Immature natural killer cell (primary cell): ENCODE measurements around the gene CLP1. TPM values are rescaled to one million over a fixed set of nuclear protein-coding genes. Genes with fewer than 3 reads are reported as not detected.
"Not testable (repeated sequence)": the region's sequence is repeated elsewhere in the genome, so short reads cannot be mapped to it uniquely, and the experiment has no call there.

ENCODE experiments used
- DNase-seq, 3 donors: peaks; one replicate each; pipeline ENCODE4 v3.0.0; 2022; ENCODE audit warnings: mixed read lengths in 1 of 3
- H3K27ac Mint-ChIP-seq, 6 donors: one replicate each; pipeline ENCODE4 v1.8.0; 2020; ENCODE audit warnings: mixed read lengths in 6 of 6, mild to moderate bottlenecking in 5 of 6, inconsistent platforms in 4 of 6, moderate library complexity in 3 of 6
- H3K27me3 Mint-ChIP-seq, 3 donors: one replicate each; pipeline ENCODE4 v1.8.0; 2020 to 2021; ENCODE audit warnings: low read depth in 3 of 3, mild to moderate bottlenecking in 3 of 3, mixed read lengths in 3 of 3, moderate library complexity in 3 of 3, inconsistent platforms in 1 of 3
- H3K36me3 Mint-ChIP-seq, 3 donors: one replicate each; pipeline ENCODE4 v1.8.0; 2020; ENCODE audit warnings: mixed read lengths in 3 of 3, inconsistent platforms in 2 of 3, mild to moderate bottlenecking in 2 of 3
- H3K4me1 Mint-ChIP-seq, 2 donors: one replicate each; pipeline ENCODE4 v1.8.0; 2020; ENCODE audit warnings: inconsistent platforms in 2 of 2, mild to moderate bottlenecking in 2 of 2, mixed read lengths in 2 of 2, moderate library complexity in 1 of 2
- H3K4me3 Mint-ChIP-seq, 5 donors: one replicate each; pipeline ENCODE4 v1.8.0; 2020; ENCODE audit warnings: mild to moderate bottlenecking in 5 of 5, mixed read lengths in 5 of 5, inconsistent platforms in 3 of 5, moderate library complexity in 3 of 5
- H3K9me3 Mint-ChIP-seq, 6 donors: one replicate each; pipeline ENCODE4 v1.8.0; 2020; ENCODE audit warnings: mild to moderate bottlenecking in 6 of 6, mixed read lengths in 6 of 6, inconsistent platforms in 4 of 6, moderate library complexity in 3 of 6
- polyA plus RNA-seq, 3 donors: library from polyadenylated mRNA; unstranded; fragments of 300-500 nt; fragmentation: Illumina TruSeq; gene quantifications; one replicate each; pipeline ENCODE4 v1.2.3, GENCODE V29; 2021

CLP1 gene
- polyA plus RNA-seq, 3 donors from 2014 or later, result 18.4 to 36.7 (median 20.9) TPM

GRCh38 chr11:57658023-57658361 lies 430 bp downstream of the CLP1 start:
- DNase-seq, result no peak
- H3K4me1 Mint-ChIP-seq, result peaks cover 25 to 34% of the 10 kb centered on the region in 2 donors
- H3K27ac Mint-ChIP-seq, result peak overlapping the region; percentile 94 to 98 (median 96)
- peaks cover 0 to 6% (median 2%) of the 10 kb centered on the region in 3 donors for H3K27me3 Mint-ChIP-seq
- no peaks in the 10 kb centered on the region for H3K9me3 Mint-ChIP-seq
- peaks cover 8 to 22% (median 17%) of the 10 kb centered on the region in 3 donors for H3K36me3 Mint-ChIP-seq
- peak overlapping the region; percentile 95 to 99 (median 95) for H3K4me3 Mint-ChIP-seq

DNA sequence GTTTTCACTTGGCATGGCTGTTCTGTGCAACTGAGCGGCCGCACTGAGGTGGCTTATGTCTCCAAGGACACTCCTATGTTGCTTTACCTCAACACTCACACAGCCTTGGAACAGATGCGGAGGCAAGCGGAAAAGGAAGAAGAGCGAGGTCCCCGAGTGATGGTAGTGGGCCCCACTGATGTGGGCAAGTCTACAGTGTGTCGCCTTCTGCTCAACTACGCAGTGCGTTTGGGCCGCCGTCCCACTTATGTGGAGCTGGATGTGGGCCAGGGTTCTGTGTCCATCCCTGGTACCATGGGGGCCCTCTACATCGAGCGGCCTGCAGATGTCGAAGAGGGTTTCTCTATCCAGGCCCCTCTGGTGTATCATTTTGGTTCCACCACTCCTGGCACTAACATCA lies 2.1 kb downstream of the CLP1 start:
- H3K4me3 Mint-ChIP-seq, result no peak overlapping the region
- no peak for DNase-seq
- peaks cover 2 to 5% (median 2%) of the 10 kb centered on the region in 3 donors for H3K27me3 Mint-ChIP-seq
- H3K4me1 Mint-ChIP-seq, result peaks cover 23 to 30% of the 10 kb centered on the region in 2 donors
- peaks cover 8 to 22% (median 17%) of the 10 kb centered on the region in 3 donors for H3K36me3 Mint-ChIP-seq
- H3K27ac Mint-ChIP-seq, result peak overlapping the region in 1 of 6 donors; percentile 34
- H3K9me3 Mint-ChIP-seq, result no peaks in the 10 kb centered on the region

DNA sequence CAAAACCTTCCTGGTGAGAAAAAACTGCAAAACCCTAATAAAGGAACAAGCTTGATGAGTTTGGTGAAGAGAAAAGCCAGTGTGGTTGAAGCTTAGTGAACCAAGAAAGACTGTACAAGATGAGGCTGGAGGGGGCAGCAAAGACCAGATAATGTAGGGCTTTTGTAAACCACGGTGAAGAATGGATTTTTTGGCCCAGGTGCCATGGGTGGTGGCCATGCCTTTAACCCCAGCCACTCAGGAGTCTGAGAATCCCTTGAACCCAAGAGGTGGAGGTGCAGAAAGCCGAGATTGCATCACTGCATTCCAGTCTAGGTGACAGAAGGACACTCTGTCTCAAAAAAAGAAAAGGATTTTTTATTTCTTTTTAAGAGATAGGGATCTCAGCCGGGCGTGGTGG lies 5.3 kb downstream of the CLP1 start:
- no peak for DNase-seq
- peaks cover 8 to 22% (median 17%) of the 10 kb centered on the region in 3 donors for H3K36me3 Mint-ChIP-seq
- H3K9me3 Mint-ChIP-seq, result no peaks in the 10 kb centered on the region
- H3K4me1 Mint-ChIP-seq, result peaks cover 22 to 30% of the 10 kb centered on the region in 2 donors
- no peak overlapping the region for H3K4me3 Mint-ChIP-seq
- no peak overlapping the region for H3K27ac Mint-ChIP-seq
- peaks cover 15 to 21% (median 16%) of the 10 kb centered on the region in 3 donors for H3K27me3 Mint-ChIP-seq

- Mint-ChIP-seq H3K27ac (no peak overlapping the region), H3K27me3 (peaks cover 17 to 31% (median 23%) of the 10 kb centered on the region in 3 donors), H3K36me3 (peaks cover 8 to 22% (median 17%) of the 10 kb centered on the region in 3 donors), H3K4me3 (no peak overlapping the region), H3K9me3 (no peaks in the 10 kb centered on the region), H3K4me1 (peaks cover 20 to 28% of the 10 kb centered on the region in 2 donors)
- DNase-seq, result no peak
Observed at GRCh38 chr11:57663975-57664374, 6.4 kb downstream of the CLP1 start.

DNA sequence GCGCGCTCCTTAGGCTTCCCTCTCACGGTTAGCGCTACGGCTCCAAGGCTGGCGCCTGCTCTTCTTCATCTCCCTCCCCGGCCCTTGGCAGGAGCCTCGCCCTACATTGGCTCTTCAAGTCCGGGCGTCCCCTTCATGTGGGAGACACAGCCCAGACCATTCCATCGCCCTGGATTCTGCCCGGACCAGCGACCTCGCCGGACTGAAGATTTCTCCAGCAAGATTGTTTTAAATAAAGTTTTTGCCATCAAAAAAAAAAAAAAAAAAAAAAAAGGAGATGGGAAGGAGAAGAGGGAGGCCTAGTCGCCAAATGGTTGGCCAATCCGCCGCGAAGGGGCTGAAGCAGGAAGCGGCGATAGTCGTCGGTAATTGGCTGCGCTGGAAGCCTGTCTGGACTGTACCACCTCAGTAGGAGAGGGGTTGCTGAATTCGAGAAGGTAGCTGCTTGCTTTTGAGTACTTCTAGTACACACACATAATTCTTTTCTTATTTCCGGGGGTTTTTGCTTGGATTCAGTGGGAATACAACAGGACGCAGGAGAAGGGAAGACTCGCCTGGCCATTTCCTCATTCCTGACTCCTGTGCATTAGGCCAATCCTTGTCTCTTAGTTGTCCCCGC lies 9.7 kb downstream of the CLP1 start:
- peaks cover 17 to 32% (median 25%) of the 10 kb centered on the region in 3 donors for H3K27me3 Mint-ChIP-seq

GRCh38 chr11:57667736-57668433 lies 10.3 kb downstream of the CLP1 start, which contains the start of gene ZDHHC5:
ZDHHC5 (plus strand) TSS chr11:57668114; CDS start chr11:57673091, 4,977 bp downstream.
- H3K27me3 Mint-ChIP-seq, result peaks cover 17 to 32% (median 25%) of the 10 kb centered on the region in 3 donors
- peaks cover 0 to 5% (median 2%) of the 10 kb centered on the region in 3 donors for H3K36me3 Mint-ChIP-seq
- H3K27ac Mint-ChIP-seq, result peak within 1 kb of the TSS; percentile 97 to 100 (median 100)
- H3K4me3 Mint-ChIP-seq, result peak within 1 kb of the TSS; percentile 89 to 94 (median 92)
- H3K9me3 Mint-ChIP-seq, result no peaks in the 10 kb centered on the region
- H3K4me1 Mint-ChIP-seq, result peaks cover 41 to 53% of the 10 kb centered on the region in 2 donors
- DNase-seq, result peak; percentile 100

More for the DNA sequence above, 9.7 kb downstream of the CLP1 start:
- peak overlapping the region; percentile 89 to 94 (median 92) for H3K4me3 Mint-ChIP-seq
- peak; percentile 96 to 98 (median 98) for DNase-seq
- peak overlapping the region; percentile 97 to 100 (median 99) for H3K27ac Mint-ChIP-seq
- H3K4me1 Mint-ChIP-seq, result peaks cover 39 to 47% of the 10 kb centered on the region in 2 donors
- H3K9me3 Mint-ChIP-seq, result no peaks in the 10 kb centered on the region
- peaks cover 6 to 7% (median 6%) of the 10 kb centered on the region in 3 donors for H3K36me3 Mint-ChIP-seq

- Mint-ChIP-seq H3K9me3 (no peaks in the 10 kb centered on the region), H3K27ac (peak overlapping the region; percentile 97 to 100 (median 100)), H3K4me3 (peak overlapping the region; percentile 89 to 94 (median 92)), H3K27me3 (peaks cover 18 to 32% (median 25%) of the 10 kb centered on the region in 3 donors), H3K36me3 (peaks cover 0 to 9% (median 6%) of the 10 kb centered on the region in 3 donors), H3K4me1 (peaks cover 43 to 58% of the 10 kb centered on the region in 2 donors)
- no peak for DNase-seq
Observed at GRCh38 chr11:57668434-57668782, 10.8 kb downstream of the CLP1 start.

- Mint-ChIP-seq H3K4me1 (peaks cover 47 to 84% of the 10 kb centered on the region in 2 donors), H3K4me3 (no peak overlapping the region), H3K36me3 (peaks cover 11 to 19% (median 13%) of the 10 kb centered on the region in 3 donors), H3K27me3 (peaks cover 0 to 3% (median 3%) of the 10 kb centered on the region in 3 donors), H3K9me3 (no peaks in the 10 kb centered on the region), H3K27ac (peak overlapping the region in 3 of 6 donors; percentile 8 to 32 (median 9))
- no peak for DNase-seq
Observed at GRCh38 chr11:57674251-57674650, 16.7 kb downstream of the CLP1 start.

GRCh38 chr11:57675176-57675941 lies 17.8 kb downstream of the CLP1 start:
- DNase-seq, result no peak
- no peak overlapping the region for H3K4me3 Mint-ChIP-seq
- H3K9me3 Mint-ChIP-seq, result no peaks in the 10 kb centered on the region
- peak overlapping the region in 3 of 6 donors; percentile 8 to 31 (median 11) for H3K27ac Mint-ChIP-seq
- peaks cover 0 to 3% (median 3%) of the 10 kb centered on the region in 3 donors for H3K27me3 Mint-ChIP-seq
- peaks cover 11 to 19% (median 13%) of the 10 kb centered on the region in 3 donors for H3K36me3 Mint-ChIP-seq
- H3K4me1 Mint-ChIP-seq, result peaks cover 45 to 80% of the 10 kb centered on the region in 2 donors

GRCh38 chr11:57679396-57679795 lies 21.8 kb downstream of the CLP1 start:
- DNase-seq, result no peak
- Mint-ChIP-seq H3K27me3 (peaks cover 2 to 3% (median 2%) of the 10 kb centered on the region in 3 donors), H3K4me1 (peaks cover 48 to 63% of the 10 kb centered on the region in 2 donors), H3K9me3 (no peaks in the 10 kb centered on the region), H3K36me3 (peaks cover 15 to 28% (median 17%) of the 10 kb centered on the region in 3 donors), H3K27ac (no peak overlapping the region), H3K4me3 (no peak overlapping the region)

- no peaks in the 10 kb centered on the region for H3K9me3 Mint-ChIP-seq
- H3K4me3 Mint-ChIP-seq, result no peak overlapping the region
- peaks cover 13 to 27% (median 14%) of the 10 kb centered on the region in 3 donors for H3K36me3 Mint-ChIP-seq
- no peak for DNase-seq
- peaks cover 43 to 52% of the 10 kb centered on the region in 2 donors for H3K4me1 Mint-ChIP-seq
- peak overlapping the region in 1 of 6 donors; percentile 34 for H3K27ac Mint-ChIP-seq
- peaks cover 0 to 2% (median 2%) of the 10 kb centered on the region in 3 donors for H3K27me3 Mint-ChIP-seq
Observed at GRCh38 chr11:57680552-57680874, 23.0 kb downstream of the CLP1 start.

- peaks cover 36 to 45% of the 10 kb centered on the region in 2 donors for H3K4me1 Mint-ChIP-seq
- DNase-seq, result no peak
- H3K4me3 Mint-ChIP-seq, result no peak overlapping the region
- H3K27me3 Mint-ChIP-seq, result peaks cover 0 to 2% (median 2%) of the 10 kb centered on the region in 3 donors
- no peaks in the 10 kb centered on the region for H3K9me3 Mint-ChIP-seq
- H3K27ac Mint-ChIP-seq, result peak overlapping the region in 4 of 6 donors; percentile 31 to 78 (median 45)
- H3K36me3 Mint-ChIP-seq, result peaks cover 12 to 27% (median 13%) of the 10 kb centered on the region in 3 donors
Observed at GRCh38 chr11:57681168-57681567, 23.6 kb downstream of the CLP1 start.

- peak overlapping the region in 1 of 6 donors; percentile 28 for H3K27ac Mint-ChIP-seq
- not testable (repeated sequence) for H3K27me3 Mint-ChIP-seq, DNase-seq, H3K9me3 Mint-ChIP-seq, H3K4me3 Mint-ChIP-seq, H3K4me1 Mint-ChIP-seq
- peaks cover 23 to 39% (median 33%) of the 10 kb centered on the region in 3 donors for H3K36me3 Mint-ChIP-seq
Observed at GRCh38 chr11:57690474-57690873, 32.9 kb downstream of the CLP1 start.
